H1 (cell line): Measurements from ENCODE around the gene RTN4RL1.

ENCODE experiments used
- CHD1 ChIP-seq: IDR thresholded peaks from 2 replicates; pipeline ENCODE4 v1.6.1; 2012; ENCODE audit warnings: low read depth, low read length, improper control_type of control experiment
- CTCF ChIP-seq, 3 experiments: IDR thresholded peaks; 1 replicate in 2 of 3; 2 replicates in 1 of 3; pipeline versions ENCODE4 v1.5.1 to v1.6.1; 2011; ENCODE audit warnings: low read length in 3 of 3, mild to moderate bottlenecking in 3 of 3, inconsistent platforms in 2 of 3, low read depth in 1 of 3, moderate library complexity in 1 of 3; ENCODE audit not compliant: insufficient read depth in 1 of 3; ENCODE audit errors: control extremely low read depth in 1 of 3
- POLR2A ChIP-seq, 2 experiments: IDR thresholded peaks; 1 replicate in 1 of 2; 2 replicates in 1 of 2; pipeline ENCODE4 v1.6.1; 2011; ENCODE audit warnings: low read depth in 2 of 2, low read length in 2 of 2, mild to moderate bottlenecking in 2 of 2; ENCODE audit errors: control extremely low read depth in 1 of 2
- POLR2AphosphoS5 ChIP-seq: IDR thresholded peaks from 2 replicates; pipeline ENCODE4 v1.6.1; 2011; ENCODE audit warnings: low read depth, low read length

GRCh38 chr17:2064520-2064971, 39.4 kb upstream of the RTN4RL1 start:
- TF ChIP-seq CTCF (IDR thresholded peaks at IDR 0.05; ENCODE audit: control extremely low read depth in 1 of 3, insufficient read depth in 1 of 3, low read depth in 1 of 3, low read length in 3 of 3): no peak
- TF ChIP-seq POLR2AphosphoS5: no peak
- TF ChIP-seq CHD1: no peak
- no peak for TF ChIP-seq POLR2A (IDR thresholded peaks at IDR 0.05; ENCODE audit: control extremely low read depth in 1 of 2, low read depth in 2 of 2, low read length in 2 of 2)
